SK-N-SH treated with all-trans-retinoic acid at 6 μM for 48 hours (cell line): ENCODE data around the gene ATP10B.

ENCODE experiments used
- ATAC-seq: fragments of 200-7000 bp; cut with Tn5 transposase; 3 replicates; pipeline ENCODE4 v1.9.1; 2020; ENCODE audit warnings: mild to moderate bottlenecking, moderate library complexity
- ARNTL ChIP-seq: fragments of 450-650 bp; formaldehyde crosslinking; IDR thresholded peaks from 2 replicates; pipeline ENCODE4 v1.5.0; 2020; ENCODE audit warnings: low read depth, mild to moderate bottlenecking, moderate library complexity, borderline replicate concordance
- BACH2 ChIP-seq: fragments of 250-450 bp; sonication (Bioruptor Pico); IDR thresholded peaks from 2 replicates; pipeline ENCODE4 v1.9.0; 2021; ENCODE audit warnings: mild to moderate bottlenecking, borderline replicate concordance
- CSDC2 ChIP-seq: fragments of 250-450 bp; sonication (Bioruptor Pico); IDR thresholded peaks from 2 replicates; pipeline ENCODE4 v1.5.0; 2020; ENCODE audit warnings: mild to moderate bottlenecking, moderate library complexity
- CSRNP3 ChIP-seq: fragments of 250-450 bp; sonication (Bioruptor Pico); IDR thresholded peaks from 2 replicates; pipeline ENCODE4 v1.5.1; 2021; ENCODE audit warnings: mild to moderate bottlenecking, moderate library complexity
- ESRRG ChIP-seq: fragments of 250-450 bp; sonication (Bioruptor Pico); IDR thresholded peaks from 2 replicates; pipeline ENCODE4 v1.6.1; 2021; ENCODE audit warnings: mild to moderate bottlenecking
- GLIS3 ChIP-seq: fragments of 250-450 bp; sonication (Bioruptor Pico); IDR thresholded peaks from 2 replicates; pipeline ENCODE4 v1.5.0; 2020; ENCODE audit warnings: mild to moderate bottlenecking, moderate library complexity
- ISL1 ChIP-seq: fragments of 250-450 bp; sonication (Bioruptor Pico); IDR thresholded peaks from 2 replicates; pipeline ENCODE4 v2.1.2; 2022; ENCODE audit warnings: mild to moderate bottlenecking, moderate library complexity
- OSR1 ChIP-seq: fragments of 250-450 bp; sonication (Bioruptor Pico); IDR thresholded peaks from 2 replicates; pipeline ENCODE4 v1.8.0; 2022; ENCODE audit warnings: moderate library complexity, mild to moderate bottlenecking, inconsistent platforms
- PPARA ChIP-seq: fragments of 250-450 bp; sonication (Bioruptor Pico); IDR thresholded peaks from 2 replicates; pipeline ENCODE4 v1.5.0; 2020; ENCODE audit warnings: mild to moderate bottlenecking, borderline replicate concordance
- TCF4 ChIP-seq: fragments of 250-450 bp; sonication (Bioruptor Pico); IDR thresholded peaks from 2 replicates; pipeline ENCODE4 v1.8.0; 2021; ENCODE audit warnings: mild to moderate bottlenecking, moderate library complexity, borderline replicate concordance
- TOX ChIP-seq: fragments of 250-450 bp; sonication (Bioruptor Pico); IDR thresholded peaks from 2 replicates; pipeline ENCODE4 v1.8.0; 2021; ENCODE audit warnings: mild to moderate bottlenecking, moderate library complexity, borderline replicate concordance
- ZC3H10 ChIP-seq: fragments of 250-450 bp; sonication (Bioruptor Pico); IDR thresholded peaks from 2 replicates; pipeline ENCODE4 v1.5.1; 2021; ENCODE audit warnings: mild to moderate bottlenecking, moderate library complexity
- ZFP3 ChIP-seq: fragments of 250-450 bp; sonication (Bioruptor Pico); IDR thresholded peaks from 2 replicates; pipeline ENCODE4 v1.5.0; 2020; ENCODE audit warnings: mild to moderate bottlenecking, moderate library complexity
- ZFP30 ChIP-seq: fragments of 450-650 bp; formaldehyde crosslinking; IDR thresholded peaks from 2 replicates; pipeline ENCODE4 v1.5.0; 2022; ENCODE audit warnings: mild to moderate bottlenecking, moderate library complexity
- ZNF565 ChIP-seq: fragments of 450-650 bp; formaldehyde crosslinking; conservative IDR thresholded peaks from 2 replicates; pipeline ENCODE4 v1.5.0; 2020; ENCODE audit warnings: low read depth, mild to moderate bottlenecking, moderate library complexity
- ZNF70 ChIP-seq: fragments of 450-650 bp; formaldehyde crosslinking; IDR thresholded peaks from 2 replicates; pipeline ENCODE4 v1.5.0; 2020; ENCODE audit warnings: mild to moderate bottlenecking, moderate library complexity
- ZNF8 ChIP-seq: fragments of 450-650 bp; formaldehyde crosslinking; IDR thresholded peaks from 2 replicates; pipeline ENCODE4 v1.5.0; 2020; ENCODE audit warnings: mild to moderate bottlenecking, moderate library complexity
- TF ChIP-seq, protein P1 (sequence below): fragments of 250-450 bp; sonication (Bioruptor Pico); IDR thresholded peaks from 2 replicates; pipeline ENCODE4 v1.8.0; 2021; ENCODE audit warnings: low read depth, mild to moderate bottlenecking, moderate library complexity, borderline replicate concordance
- TF ChIP-seq, protein P2 (sequence below): fragments of 250-450 bp; sonication (Bioruptor Pico); IDR thresholded peaks from 2 replicates; pipeline ENCODE4 v1.5.1; 2020; ENCODE audit warnings: low read depth, mild to moderate bottlenecking, moderate library complexity
- TF ChIP-seq, protein P3 (sequence below): fragments of 250-450 bp; sonication (Bioruptor Pico); IDR thresholded peaks from 2 replicates; pipeline ENCODE4 v1.8.0; 2020; ENCODE audit warnings: mild to moderate bottlenecking, moderate library complexity, borderline replicate concordance
- TF ChIP-seq, protein P4 (sequence below): fragments of 250-450 bp; sonication (Bioruptor Pico); IDR thresholded peaks from 2 replicates; pipeline ENCODE4 v1.5.0; 2020; ENCODE audit warnings: mild to moderate bottlenecking, moderate library complexity

Gene ATP10B

DNA sequence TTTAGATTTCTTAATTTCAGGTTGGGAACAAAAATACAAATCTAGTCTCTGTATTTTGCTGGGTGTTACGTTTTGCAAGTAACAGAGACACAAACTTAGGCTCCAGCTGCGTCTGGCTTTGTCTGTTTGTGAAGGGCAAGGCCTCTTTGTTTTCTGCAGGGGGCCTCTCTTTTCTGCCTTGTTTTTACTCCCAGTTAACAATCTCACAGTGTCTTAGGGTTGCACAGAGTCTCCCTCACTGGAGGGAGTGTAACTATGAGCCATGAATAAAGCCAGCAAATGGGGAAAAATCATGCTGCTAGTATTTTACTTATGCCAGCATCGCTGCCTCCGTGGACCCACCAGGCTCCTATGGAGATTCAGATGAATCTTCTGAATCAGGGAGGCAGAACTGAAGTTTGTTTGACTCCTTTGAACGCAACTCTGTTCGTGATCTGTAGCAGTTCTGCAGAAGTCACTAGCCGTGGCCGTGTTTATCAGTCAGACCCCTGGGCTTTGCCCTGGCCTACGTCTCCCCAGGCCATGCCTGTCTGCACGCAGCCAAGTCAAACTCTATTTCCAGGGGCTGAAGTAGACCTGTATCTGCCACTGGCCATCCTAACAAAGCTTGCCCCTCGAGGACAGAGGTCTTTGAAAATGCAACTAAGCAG is 77.2 kb downstream of the ATP10B start:
- ATAC-seq, result no peak
- TF ChIP-seq ARNTL (CRISPR knock-in tag) (no peak), ZNF565 (no peak), PPARA (CRISPR knock-in tag) (no peak), BACH2 (CRISPR knock-in tag) (no peak), ZFP30 (CRISPR knock-in tag) (no peak), ZNF70 (CRISPR knock-in tag) (no peak), CSRNP3 (CRISPR knock-in tag) (no peak), ZC3H10 (CRISPR knock-in tag) (no peak), ISL1 (CRISPR knock-in tag) (no peak), ZFP3 (no peak), ZNF8 (CRISPR knock-in tag) (no peak), TOX (CRISPR knock-in tag) (no peak), ESRRG (CRISPR knock-in tag) (no peak), OSR1 (CRISPR knock-in tag) (no peak), GLIS3 (CRISPR knock-in tag) (no peak), CSDC2 (CRISPR knock-in tag) (no peak)
- TF ChIP-seq, protein P1, sequence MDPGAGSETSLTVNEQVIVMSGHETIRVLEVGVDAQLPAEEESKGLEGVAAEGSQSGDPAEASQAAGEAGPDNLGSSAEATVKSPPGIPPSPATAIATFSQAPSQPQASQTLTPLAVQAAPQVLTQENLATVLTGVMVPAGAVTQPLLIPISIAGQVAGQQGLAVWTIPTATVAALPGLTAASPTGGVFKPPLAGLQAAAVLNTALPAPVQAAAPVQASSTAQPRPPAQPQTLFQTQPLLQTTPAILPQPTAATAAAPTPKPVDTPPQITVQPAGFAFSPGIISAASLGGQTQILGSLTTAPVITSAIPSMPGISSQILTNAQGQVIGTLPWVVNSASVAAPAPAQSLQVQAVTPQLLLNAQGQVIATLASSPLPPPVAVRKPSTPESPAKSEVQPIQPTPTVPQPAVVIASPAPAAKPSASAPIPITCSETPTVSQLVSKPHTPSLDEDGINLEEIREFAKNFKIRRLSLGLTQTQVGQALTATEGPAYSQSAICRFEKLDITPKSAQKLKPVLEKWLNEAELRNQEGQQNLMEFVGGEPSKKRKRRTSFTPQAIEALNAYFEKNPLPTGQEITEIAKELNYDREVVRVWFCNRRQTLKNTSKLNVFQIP, result no peak
- TF ChIP-seq, protein P2, sequence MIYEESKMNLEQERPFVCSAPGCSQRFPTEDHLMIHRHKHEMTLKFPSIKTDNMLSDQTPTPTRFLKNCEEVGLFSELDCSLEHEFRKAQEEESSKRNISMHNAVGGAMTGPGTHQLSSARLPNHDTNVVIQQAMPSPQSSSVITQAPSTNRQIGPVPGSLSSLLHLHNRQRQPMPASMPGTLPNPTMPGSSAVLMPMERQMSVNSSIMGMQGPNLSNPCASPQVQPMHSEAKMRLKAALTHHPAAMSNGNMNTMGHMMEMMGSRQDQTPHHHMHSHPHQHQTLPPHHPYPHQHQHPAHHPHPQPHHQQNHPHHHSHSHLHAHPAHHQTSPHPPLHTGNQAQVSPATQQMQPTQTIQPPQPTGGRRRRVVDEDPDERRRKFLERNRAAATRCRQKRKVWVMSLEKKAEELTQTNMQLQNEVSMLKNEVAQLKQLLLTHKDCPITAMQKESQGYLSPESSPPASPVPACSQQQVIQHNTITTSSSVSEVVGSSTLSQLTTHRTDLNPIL (CRISPR knock-in tag), result no peak
- TF ChIP-seq, protein P3, sequence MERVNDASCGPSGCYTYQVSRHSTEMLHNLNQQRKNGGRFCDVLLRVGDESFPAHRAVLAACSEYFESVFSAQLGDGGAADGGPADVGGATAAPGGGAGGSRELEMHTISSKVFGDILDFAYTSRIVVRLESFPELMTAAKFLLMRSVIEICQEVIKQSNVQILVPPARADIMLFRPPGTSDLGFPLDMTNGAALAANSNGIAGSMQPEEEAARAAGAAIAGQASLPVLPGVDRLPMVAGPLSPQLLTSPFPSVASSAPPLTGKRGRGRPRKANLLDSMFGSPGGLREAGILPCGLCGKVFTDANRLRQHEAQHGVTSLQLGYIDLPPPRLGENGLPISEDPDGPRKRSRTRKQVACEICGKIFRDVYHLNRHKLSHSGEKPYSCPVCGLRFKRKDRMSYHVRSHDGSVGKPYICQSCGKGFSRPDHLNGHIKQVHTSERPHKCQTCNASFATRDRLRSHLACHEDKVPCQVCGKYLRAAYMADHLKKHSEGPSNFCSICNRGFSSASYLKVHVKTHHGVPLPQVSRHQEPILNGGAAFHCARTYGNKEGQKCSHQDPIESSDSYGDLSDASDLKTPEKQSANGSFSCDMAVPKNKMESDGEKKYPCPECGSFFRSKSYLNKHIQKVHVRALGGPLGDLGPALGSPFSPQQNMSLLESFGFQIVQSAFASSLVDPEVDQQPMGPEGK, result no peak
- TF ChIP-seq, protein P4, sequence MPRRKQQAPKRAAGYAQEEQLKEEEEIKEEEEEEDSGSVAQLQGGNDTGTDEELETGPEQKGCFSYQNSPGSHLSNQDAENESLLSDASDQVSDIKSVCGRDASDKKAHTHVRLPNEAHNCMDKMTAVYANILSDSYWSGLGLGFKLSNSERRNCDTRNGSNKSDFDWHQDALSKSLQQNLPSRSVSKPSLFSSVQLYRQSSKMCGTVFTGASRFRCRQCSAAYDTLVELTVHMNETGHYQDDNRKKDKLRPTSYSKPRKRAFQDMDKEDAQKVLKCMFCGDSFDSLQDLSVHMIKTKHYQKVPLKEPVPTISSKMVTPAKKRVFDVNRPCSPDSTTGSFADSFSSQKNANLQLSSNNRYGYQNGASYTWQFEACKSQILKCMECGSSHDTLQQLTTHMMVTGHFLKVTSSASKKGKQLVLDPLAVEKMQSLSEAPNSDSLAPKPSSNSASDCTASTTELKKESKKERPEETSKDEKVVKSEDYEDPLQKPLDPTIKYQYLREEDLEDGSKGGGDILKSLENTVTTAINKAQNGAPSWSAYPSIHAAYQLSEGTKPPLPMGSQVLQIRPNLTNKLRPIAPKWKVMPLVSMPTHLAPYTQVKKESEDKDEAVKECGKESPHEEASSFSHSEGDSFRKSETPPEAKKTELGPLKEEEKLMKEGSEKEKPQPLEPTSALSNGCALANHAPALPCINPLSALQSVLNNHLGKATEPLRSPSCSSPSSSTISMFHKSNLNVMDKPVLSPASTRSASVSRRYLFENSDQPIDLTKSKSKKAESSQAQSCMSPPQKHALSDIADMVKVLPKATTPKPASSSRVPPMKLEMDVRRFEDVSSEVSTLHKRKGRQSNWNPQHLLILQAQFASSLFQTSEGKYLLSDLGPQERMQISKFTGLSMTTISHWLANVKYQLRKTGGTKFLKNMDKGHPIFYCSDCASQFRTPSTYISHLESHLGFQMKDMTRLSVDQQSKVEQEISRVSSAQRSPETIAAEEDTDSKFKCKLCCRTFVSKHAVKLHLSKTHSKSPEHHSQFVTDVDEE (CRISPR knock-in tag), result no peak

DNA sequence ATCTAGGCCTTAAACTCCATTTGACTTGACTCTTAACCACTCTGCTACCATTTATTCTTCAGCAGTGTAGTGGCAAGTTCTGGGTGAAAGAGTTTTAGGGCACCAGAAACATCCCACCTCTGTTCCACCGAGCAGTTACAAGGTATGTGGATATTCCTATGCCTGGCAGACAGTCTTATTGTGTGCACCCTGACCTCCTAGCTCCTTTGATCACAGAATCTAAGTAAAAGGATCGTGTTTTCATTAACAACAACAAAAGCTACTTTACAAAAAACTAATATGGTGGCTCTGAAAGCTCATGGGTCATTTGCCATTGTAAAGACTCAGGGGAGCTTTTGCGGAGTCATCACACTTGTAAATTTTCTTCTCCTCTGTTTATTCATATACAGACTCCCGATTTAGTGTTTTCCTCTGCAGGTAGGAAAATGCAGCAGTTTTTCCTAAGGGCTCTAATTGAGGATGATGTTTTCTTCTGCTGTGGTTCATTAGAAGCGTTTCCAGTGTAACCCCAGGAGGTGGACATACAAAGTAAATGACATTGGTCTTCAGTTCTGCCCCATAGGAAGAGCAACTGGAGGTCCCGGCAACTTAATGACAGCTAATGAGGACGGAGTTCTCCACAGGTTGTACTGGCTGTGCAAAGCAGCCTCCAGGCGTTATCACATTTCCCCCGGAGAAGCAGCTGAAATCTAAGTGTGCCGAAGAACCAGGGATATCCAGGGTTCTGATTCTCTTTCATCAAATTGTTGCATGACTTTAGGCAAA is 78.2 kb downstream of the ATP10B start:
- ATAC-seq, result no peak

More for the DNA sequence above, 78.2 kb downstream of the ATP10B start:
- TF ChIP-seq ZFP3 (no peak), TCF4 (CRISPR knock-in tag) (no peak), ESRRG (CRISPR knock-in tag) (no peak), ISL1 (CRISPR knock-in tag) (no peak), CSDC2 (CRISPR knock-in tag) (no peak), TOX (CRISPR knock-in tag) (no peak), ZFP30 (CRISPR knock-in tag) (no peak), ZC3H10 (CRISPR knock-in tag) (no peak), ZNF8 (CRISPR knock-in tag) (no peak), OSR1 (CRISPR knock-in tag) (no peak), GLIS3 (CRISPR knock-in tag) (no peak), ZNF70 (CRISPR knock-in tag) (no peak)
- TF ChIP-seq, protein P3, result no peak
- TF ChIP-seq, protein P4 (CRISPR knock-in tag), result no peak
- TF ChIP-seq, protein P2 (CRISPR knock-in tag), result no peak
- TF ChIP-seq, all 23 proteins: peak for 0
